HG03520 (cell line): Measurements from ENCODE around the gene GMDS.

ENCODE experiments used
- ATAC-seq: cut with Tn5 transposase; IDR thresholded peaks from one replicate; pipeline ENCODE4 v1.9.1; 2021; ENCODE audit warnings: mild to moderate bottlenecking, moderate library complexity; ENCODE audit not compliant: unreplicated experiment

GMDS gene

GRCh38 chr6:1735239-1735803, 510.1 kb downstream of the GMDS start:
- no peak for ATAC-seq

GRCh38 chr6:1730882-1731281, 514.5 kb downstream of the GMDS start:
- no peak for ATAC-seq

DNA sequence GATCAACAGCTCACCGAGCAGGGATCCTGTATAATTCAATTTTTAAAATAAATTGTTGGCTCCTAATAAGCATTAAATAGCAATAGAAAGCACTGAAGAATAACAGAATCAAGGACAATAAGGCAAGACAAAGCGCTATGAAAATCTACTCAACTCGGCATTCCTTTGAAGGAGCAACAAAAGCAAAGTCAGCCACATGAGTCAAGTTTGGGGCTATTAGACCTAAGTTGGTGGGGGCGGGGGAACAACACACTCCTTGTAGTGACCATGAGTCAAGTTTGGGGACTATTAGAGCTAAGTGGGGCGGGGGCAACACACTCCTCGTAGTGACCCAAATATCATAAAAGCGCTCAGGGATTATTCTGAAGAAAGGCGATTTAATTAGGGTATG, 515.7 kb downstream of the GMDS start:
- ATAC-seq: no peak

DNA sequence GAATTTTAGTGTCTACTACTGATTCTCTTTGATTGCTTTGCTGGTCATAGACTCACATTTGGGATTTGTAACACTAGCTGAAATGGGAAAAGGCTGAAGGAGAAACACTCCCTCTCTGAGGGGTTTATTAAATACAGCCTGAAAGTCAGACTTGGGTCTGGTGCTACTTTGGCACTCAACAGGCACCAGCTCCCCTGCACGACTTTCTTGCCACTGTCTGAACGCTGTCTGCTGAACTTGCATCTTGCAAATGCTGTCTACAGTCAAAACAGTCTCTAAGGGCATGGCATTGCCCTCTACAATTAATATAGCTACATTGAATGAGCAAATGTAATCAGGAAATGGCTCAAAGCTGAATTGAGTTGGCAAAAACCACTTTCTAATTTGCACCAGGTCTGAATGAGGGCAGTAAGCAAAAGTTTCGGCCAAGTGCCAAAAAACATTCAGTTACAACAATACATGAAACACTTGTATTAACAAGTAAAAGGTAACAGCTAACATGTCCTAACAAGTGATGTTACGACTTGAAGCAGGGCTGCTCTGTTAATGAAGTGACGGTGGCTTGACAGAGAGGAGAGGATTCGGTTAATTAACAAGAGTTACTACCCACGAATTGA, 516.2 kb downstream of the GMDS start:
- ATAC-seq: no peak

- ATAC-seq: no peak
Observed at GRCh38 chr6:1726341-1726768, 519.0 kb downstream of the GMDS start.

GRCh38 chr6:1724616-1725015, 520.8 kb downstream of the GMDS start:
- no peak for ATAC-seq

- no peak for ATAC-seq
Observed at GRCh38 chr6:1724124-1724523, 521.3 kb downstream of the GMDS start.

GRCh38 chr6:1722801-1723200, 522.6 kb downstream of the GMDS start:
- ATAC-seq: no peak

DNA sequence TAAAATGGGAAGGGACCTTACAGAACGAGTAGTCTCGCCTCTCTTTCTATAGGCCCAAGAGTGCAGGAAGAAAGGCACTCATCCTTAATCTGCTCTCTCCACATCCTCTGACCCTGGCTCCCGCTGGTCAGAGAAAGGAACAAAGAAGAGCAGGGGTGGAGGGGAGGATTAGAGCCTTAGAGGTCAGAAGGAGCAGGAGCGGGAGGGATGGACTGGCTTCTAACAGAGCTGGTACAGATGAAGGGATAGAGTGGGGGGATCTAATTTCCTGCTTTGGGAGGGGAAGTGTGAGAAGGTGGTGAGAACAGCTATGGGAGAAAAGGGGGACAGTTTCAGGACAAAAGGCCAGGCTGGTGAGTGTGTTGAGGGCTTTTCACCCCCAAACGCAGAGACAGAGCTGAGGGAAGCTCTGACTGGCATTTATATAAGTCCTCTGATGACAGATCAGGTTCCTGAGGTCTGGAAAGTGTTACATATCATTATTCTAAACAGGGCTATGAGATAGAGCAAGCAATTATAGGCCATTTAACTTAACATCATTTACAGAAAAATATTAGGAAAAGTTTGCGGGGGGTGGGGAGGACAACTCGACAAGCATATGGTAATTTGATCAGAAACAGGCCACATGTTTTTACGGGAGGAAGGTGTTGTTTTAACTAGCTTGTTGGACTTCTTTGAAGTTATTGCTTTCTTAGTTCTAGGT, 524.6 kb downstream of the GMDS start:
- no peak for ATAC-seq

- ATAC-seq: no peak
Observed at GRCh38 chr6:1719922-1720321, 525.5 kb downstream of the GMDS start.

DNA sequence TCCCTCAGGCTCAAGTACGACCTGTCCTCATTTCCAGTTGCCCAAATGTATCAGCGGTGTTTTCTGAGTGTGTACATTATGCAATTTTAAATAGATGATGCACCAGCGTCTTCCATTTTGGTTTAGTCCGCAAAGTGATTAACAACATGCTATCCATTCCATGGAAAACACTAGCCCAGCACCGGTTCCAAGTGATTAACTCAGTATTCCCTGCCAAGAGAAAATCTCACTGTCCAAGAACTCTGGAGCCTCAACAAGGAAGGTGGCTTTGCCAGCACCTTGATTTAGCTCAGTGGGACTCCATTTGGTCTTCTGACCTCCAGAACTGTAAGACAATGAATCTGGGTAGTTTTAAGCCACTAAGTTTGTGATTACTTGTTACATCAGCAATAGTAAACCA, 528.5 kb downstream of the GMDS start:
- ATAC-seq: no peak

DNA sequence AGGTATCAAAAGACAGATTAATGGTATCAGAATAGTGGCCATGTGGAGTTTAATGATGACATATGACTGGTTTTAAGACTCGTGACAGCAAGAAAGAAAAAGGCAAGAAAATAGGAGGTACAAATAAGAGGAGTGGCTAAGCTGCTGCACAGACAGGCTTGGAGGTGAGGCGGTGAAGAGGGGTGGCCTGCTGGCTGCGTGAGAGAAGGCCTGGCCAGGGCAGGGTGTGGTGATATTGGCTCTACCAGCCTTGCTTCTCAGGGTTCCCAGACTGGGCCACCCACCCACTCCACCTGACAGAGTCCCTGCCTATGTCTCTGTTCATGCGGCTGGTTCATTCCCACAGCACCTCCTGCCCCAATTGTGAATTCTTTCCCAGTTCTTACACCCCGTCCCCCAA, 529.0 kb downstream of the GMDS start:
- no peak for ATAC-seq

- ATAC-seq: no peak
Observed at GRCh38 chr6:1715336-1715735, 530.1 kb downstream of the GMDS start.

GRCh38 chr6:1714654-1715053, 530.8 kb downstream of the GMDS start:
- no peak for ATAC-seq

- ATAC-seq: no peak
Observed at GRCh38 chr6:1713016-1713600, 532.3 kb downstream of the GMDS start.

- ATAC-seq: no peak
Observed at GRCh38 chr6:1712451-1712850, 533.0 kb downstream of the GMDS start.

- no peak for ATAC-seq
Observed at GRCh38 chr6:1711136-1711535, 534.3 kb downstream of the GMDS start.

- no peak for ATAC-seq
Observed at GRCh38 chr6:1709234-1709641, 536.2 kb downstream of the GMDS start.

DNA sequence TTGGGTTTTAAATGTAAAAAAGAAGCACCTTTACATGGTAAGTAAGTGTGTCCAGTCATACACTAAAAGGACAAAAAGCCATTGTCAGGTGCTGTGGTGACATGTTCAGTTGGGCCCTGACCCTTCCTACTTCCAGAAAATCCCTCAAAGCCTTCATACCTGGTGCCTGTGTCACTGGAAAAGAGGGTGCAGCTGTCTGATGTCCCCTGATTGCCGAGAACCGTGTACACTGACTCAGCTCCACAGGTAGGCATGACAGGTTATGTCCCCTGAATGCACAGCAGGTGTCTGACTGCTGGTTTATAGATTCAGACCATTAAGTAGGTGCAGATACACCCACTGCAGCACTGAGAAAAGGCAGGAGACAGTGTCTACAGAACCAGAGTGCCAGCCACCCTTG, 536.6 kb downstream of the GMDS start:
- no peak for ATAC-seq

GRCh38 chr6:1708122-1708521, 537.3 kb downstream of the GMDS start:
- no peak for ATAC-seq

- ATAC-seq: no peak
Observed at GRCh38 chr6:1705630-1706029, 539.8 kb downstream of the GMDS start.

DNA sequence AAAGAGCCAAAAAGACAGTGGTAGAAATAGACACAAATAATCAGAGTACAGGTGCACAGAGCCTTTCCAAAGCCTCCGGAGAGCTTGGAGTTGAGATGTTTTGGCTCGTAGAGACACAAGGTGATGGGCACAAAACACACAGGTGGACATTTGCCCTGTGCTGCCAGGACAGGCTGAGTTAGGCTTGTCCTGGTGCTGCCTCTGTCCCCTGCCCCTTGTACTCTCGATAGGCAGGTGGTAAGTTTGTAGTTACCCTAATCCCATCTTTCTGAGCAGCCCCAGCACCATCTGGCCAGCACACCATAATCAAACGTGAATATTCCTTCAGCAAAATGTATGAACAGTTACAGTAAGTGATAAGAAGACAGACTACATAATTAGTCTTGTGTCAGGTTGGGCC, 540.2 kb downstream of the GMDS start:
- ATAC-seq: no peak
